ENCODE results near the gene CTPS1. TPM values are rescaled to one million over a fixed set of nuclear protein-coding genes. Genes with fewer than 3 reads are reported as not detected.

The CTPS1 gene
- total RNA-seq, 4 donors from 2014 or later, result 9.5 to 24.3 (median 14.7) TPM

- peak overlapping the region in 2 of 4 donors; percentile 37 to 43 for H3K27ac ChIP-seq
- H3K4me3 ChIP-seq, result no peak overlapping the region
- TF ChIP-seq POLR2A (IDR thresholded peaks at IDR 0.05) (no peak), CTCF (IDR thresholded peaks at IDR 0.05 in 4 of 5, conservative IDR thresholded peaks at IDR 0.05 in 1 of 5) (no peak)
- no peaks in the 10 kb centered on the region for H3K4me1 ChIP-seq
- no peaks in the 10 kb centered on the region for H3K9me3 ChIP-seq
- intact Hi-C loops (cut with DNase I; ENCODE audit: low total_unique reads) (no loop called here), in situ Hi-C loops (cut with MboI; ENCODE audit: low sequenced_read_pairs in 4 of 4) (loop anchor here in 1 of 4 donors (5.0 kb wide), 1 partner anchor 103 kb away; no protein-coding TSS in a partner anchor)
- DNase-seq (no peak), ATAC-seq (peak in 1 of 2 donors; percentile 65)
- peaks cover 0 to 4% (median 2%) of the 10 kb centered on the region in 3 donors for H3K27me3 ChIP-seq
- no peaks in the 10 kb centered on the region for H3K36me3 ChIP-seq
These were observed 34.6 kb upstream of the CTPS1 start for GRCh38 chr1:40944841-40945430.

GRCh38 chr1:40945491-40945973, 34.0 kb upstream of the CTPS1 start:
- in situ Hi-C loops (cut with MboI; ENCODE audit: low sequenced_read_pairs in 4 of 4), result loop anchor here in 1 of 4 donors (5.0 kb wide), 1 partner anchor 103 kb away; no protein-coding TSS in a partner anchor
- peak overlapping the region in 1 of 4 donors; percentile 43 for H3K27ac ChIP-seq
- TF ChIP-seq CTCF (IDR thresholded peaks at IDR 0.05 in 4 of 5, conservative IDR thresholded peaks at IDR 0.05 in 1 of 5), result no peak
- TF ChIP-seq POLR2A (IDR thresholded peaks at IDR 0.05), result no peak

GRCh38 chr1:40948741-40949443, 30.6 kb upstream of the CTPS1 start:
- peak in 1 of 2 donors; percentile 16 for DNase-seq
- no peaks in the 10 kb centered on the region for H3K9me3 ChIP-seq
- H3K4me1 ChIP-seq, result no peaks in the 10 kb centered on the region
- no peak overlapping the region for H3K27ac ChIP-seq
- ATAC-seq, result peak in 1 of 2 donors; percentile 32
- H3K4me3 ChIP-seq, result no peak overlapping the region
- H3K36me3 ChIP-seq, result no peaks in the 10 kb centered on the region
- peak in 3 of 5 experiments; percentile 32 to 53 (median 43) for TF ChIP-seq CTCF (IDR thresholded peaks at IDR 0.05 in 4 of 5, conservative IDR thresholded peaks at IDR 0.05 in 1 of 5)
- no peak for TF ChIP-seq POLR2A (IDR thresholded peaks at IDR 0.05)
- in situ Hi-C loops (cut with MboI; ENCODE audit: low sequenced_read_pairs in 4 of 4), result loop anchor here in 1 of 4 donors (5.0 kb wide), 1 partner anchor 107 kb away; no protein-coding TSS in a partner anchor
- H3K27me3 ChIP-seq, result peaks cover 0 to 4% (median 2%) of the 10 kb centered on the region in 3 donors
- intact Hi-C loops (cut with DNase I; ENCODE audit: low total_unique reads), result no loop called here

More at GRCh38 chr1:40945491-40945973, 34.0 kb upstream of the CTPS1 start:
- no peaks in the 10 kb centered on the region for H3K36me3 ChIP-seq
- no peaks in the 10 kb centered on the region for H3K9me3 ChIP-seq
- DNase-seq (no peak), ATAC-seq (no peak)
- H3K4me1 ChIP-seq, result no peaks in the 10 kb centered on the region
- intact Hi-C loops (cut with DNase I; ENCODE audit: low total_unique reads), result no loop called here
- H3K27me3 ChIP-seq, result peaks cover 0 to 4% (median 2%) of the 10 kb centered on the region in 3 donors
- no peak overlapping the region for H3K4me3 ChIP-seq

GRCh38 chr1:40949563-40949962, 29.9 kb upstream of the CTPS1 start:
- peaks cover 0 to 4% (median 2%) of the 10 kb centered on the region in 3 donors for H3K27me3 ChIP-seq
- intact Hi-C loops (cut with DNase I; ENCODE audit: low total_unique reads), result no loop called here

More at GRCh38 chr1:40949563-40949962, 29.9 kb upstream of the CTPS1 start:
- Histone ChIP-seq H3K4me3 (no peak overlapping the region), H3K9me3 (no peaks in the 10 kb centered on the region), H3K36me3 (no peaks in the 10 kb centered on the region), H3K4me1 (no peaks in the 10 kb centered on the region), H3K27ac (no peak overlapping the region)
- DNase-seq, result no peak
- in situ Hi-C loops (cut with MboI; ENCODE audit: low sequenced_read_pairs in 4 of 4), result loop anchor here in 1 of 4 donors (5.0 kb wide), 1 partner anchor 107 kb away; no protein-coding TSS in a partner anchor
- ATAC-seq, result no peak
- TF ChIP-seq CTCF (IDR thresholded peaks at IDR 0.05 in 4 of 5, conservative IDR thresholded peaks at IDR 0.05 in 1 of 5) (no peak), POLR2A (IDR thresholded peaks at IDR 0.05) (no peak)

All from gastrocnemius medialis (tissue), 4 donors.